Gastroesophageal sphincter (tissue), 4 donors: ENCODE measurements around the gene FMNL3. TPM values are rescaled to one million over a fixed set of nuclear protein-coding genes. Genes with fewer than 3 reads are reported as not detected.

Experiments
- ATAC-seq: fragments of 150-250 bp; one replicate; pipeline ENCODE4 v1.9.1; 2016; ENCODE audit warnings: mild to moderate bottlenecking, moderate library complexity
- H3K27ac ChIP-seq, 4 donors: fragments of 200-600 bp; sonication (generic) in 3 of 4; 1 replicate in 3 of 4; 2 replicates in 1 of 4; pipeline ENCODE4 v1.5.1; 2016 to 2019
- H3K27me3 ChIP-seq: fragments of 200-600 bp; sonication (generic); one replicate; pipeline ENCODE4 v1.5.1; 2019
- H3K36me3 ChIP-seq, 2 donors: fragments of 200-600 bp; sonication (generic); one replicate each; pipeline ENCODE4 v1.5.1; 2019; ENCODE audit warnings: control low read depth in 1 of 2
- H3K4me1 ChIP-seq, 3 donors: fragments of 200-600 bp; sonication (generic); 1 replicate in 2 of 3; 2 replicates in 1 of 3; pipeline ENCODE4 v1.5.1; 2016 to 2019; ENCODE audit warnings: control low read depth in 2 of 3
- H3K4me3 ChIP-seq, 2 donors: fragments of 200-600 bp; sonication (generic); one replicate each; pipeline ENCODE4 v1.5.1; 2019; ENCODE audit warnings: mild to moderate bottlenecking in 1 of 2, moderate library complexity in 1 of 2
- H3K9me3 ChIP-seq, 3 donors: fragments of 200-600 bp; sonication (generic); one replicate each; pipeline ENCODE4 v1.5.1; 2017 to 2019; ENCODE audit warnings: control low read depth in 2 of 3
- CTCF ChIP-seq, 4 experiments: fragments of 200-600 bp in 2 of 4; fragments of 450-650 bp in 2 of 4; sonication (generic) in 1 of 4; IDR thresholded peaks; one replicate each; pipeline ENCODE4 v1.5.1; 2017 to 2019; ENCODE audit warnings: antibody characterized with exemption in 4 of 4, mild to moderate bottlenecking in 2 of 4, moderate library complexity in 2 of 4
- EP300 ChIP-seq: sonication (generic); formaldehyde crosslinking; IDR thresholded peaks from one replicate; pipeline ENCODE4 v1.6.1; 2017; ENCODE audit warnings: antibody characterized with exemption, mild to moderate bottlenecking
- POLR2A ChIP-seq, 2 donors: fragments of 450-650 bp; IDR thresholded peaks; one replicate each; pipeline ENCODE4 v1.6.1; 2017; ENCODE audit warnings: antibody characterized with exemption in 2 of 2, mild to moderate bottlenecking in 2 of 2, moderate library complexity in 1 of 2
- POLR2AphosphoS5 ChIP-seq: sonication (generic); formaldehyde crosslinking; IDR thresholded peaks from one replicate; pipeline ENCODE4 v1.6.1; 2017; ENCODE audit warnings: antibody characterized with exemption
- WGBS, 2 donors: methylation state at CpG; one replicate each; pipeline ENCODE4 v1.1.5; 2018; ENCODE audit warnings: low coverage in 1 of 2; 5-methylcytosine and 5-hydroxymethylcytosine counted together
- total RNA-seq, 4 donors: library from RNA; depleted of rRNA; stranded (reverse); fragments of >200 nt; gene quantifications; one replicate each; pipeline ENCODE4 v1.1.0, GENCODE V29; 2016

FMNL3 gene
- total RNA-seq, 4 donors from 2014 or later = 10.4 to 15.4 (median 12.6) TPM

- Histone ChIP-seq H3K9me3 (no peaks in the 10 kb centered on the region), H3K4me3 (no peak overlapping the region), H3K27ac (no peak overlapping the region), H3K27me3 (no peaks in the 10 kb centered on the region), H3K36me3 (no peaks in the 10 kb centered on the region), H3K4me1 (peaks cover 0 to 12% (median 0%) of the 10 kb centered on the region in 3 donors)
- no peak for ATAC-seq
- TF ChIP-seq POLR2A (IDR thresholded peaks at IDR 0.05) = no peak
- 45 to 81% methylated on average over 3 of the region's 3 CpGs for WGBS, 2 donors
These were observed 23.5 kb downstream of the FMNL3 start for GRCh38 chr12:49683599-49684309.

- no peak for ATAC-seq
- H3K27ac ChIP-seq = no peak overlapping the region
- no peaks in the 10 kb centered on the region for H3K27me3 ChIP-seq
- no peak overlapping the region for H3K4me3 ChIP-seq
- no peak for TF ChIP-seq POLR2A (IDR thresholded peaks at IDR 0.05)
- TF ChIP-seq CTCF (IDR thresholded peaks at IDR 0.05) = no peak
- no peak for TF ChIP-seq EP300
- TF ChIP-seq POLR2AphosphoS5 = no peak
- H3K4me1 ChIP-seq = peaks cover 0 to 11% (median 0%) of the 10 kb centered on the region in 3 donors
- H3K9me3 ChIP-seq = no peaks in the 10 kb centered on the region
- no peaks in the 10 kb centered on the region for H3K36me3 ChIP-seq
- 100% methylated on average over 1 of the region's 1 CpG; no CpG with 5 or more reads in 1 of the 2 donors for WGBS, 2 donors
These were observed 27.1 kb downstream of the FMNL3 start for GRCh38 chr12:49680075-49680474.

- H3K36me3 ChIP-seq = no peaks in the 10 kb centered on the region
- TF ChIP-seq POLR2AphosphoS5 = no peak
- no peak for TF ChIP-seq EP300
- no peak for TF ChIP-seq CTCF (IDR thresholded peaks at IDR 0.05)
- TF ChIP-seq POLR2A (IDR thresholded peaks at IDR 0.05) = no peak
- H3K27me3 ChIP-seq = no peaks in the 10 kb centered on the region
- peaks cover 3 to 24% (median 11%) of the 10 kb centered on the region in 3 donors for H3K4me1 ChIP-seq
- H3K4me3 ChIP-seq = no peak overlapping the region
- 90 to 97% methylated on average over 3 of the region's 3 CpGs for WGBS, 2 donors
- ATAC-seq = no peak
- no peaks in the 10 kb centered on the region for H3K9me3 ChIP-seq
- H3K27ac ChIP-seq = no peak overlapping the region
These were observed 28.5 kb downstream of the FMNL3 start for GRCh38 chr12:49678711-49679110.

GRCh38 chr12:49675137-49675536 lies 32.1 kb downstream of the FMNL3 start:
- no peaks in the 10 kb centered on the region for H3K9me3 ChIP-seq
- H3K27me3 ChIP-seq = no peaks in the 10 kb centered on the region
- H3K27ac ChIP-seq = peak overlapping the region; percentile 80 to 94 (median 91)
- H3K36me3 ChIP-seq = no peaks in the 10 kb centered on the region
- TF ChIP-seq CTCF (IDR thresholded peaks at IDR 0.05) = no peak
- TF ChIP-seq POLR2AphosphoS5 = no peak
- TF ChIP-seq EP300 = no peak
- TF ChIP-seq POLR2A (IDR thresholded peaks at IDR 0.05) = no peak
- ATAC-seq = no peak
- H3K4me1 ChIP-seq = peaks cover 6 to 60% (median 36%) of the 10 kb centered on the region in 3 donors
- H3K4me3 ChIP-seq = no peak overlapping the region
- WGBS, 2 donors = 50 to 88% methylated on average over 1 to 3 of the region's 7 CpGs

GRCh38 chr12:49674318-49674981 lies 32.8 kb downstream of the FMNL3 start:
- Histone ChIP-seq H3K27ac (peak overlapping the region; percentile 80 to 94 (median 91)), H3K4me1 (peaks cover 6 to 62% (median 36%) of the 10 kb centered on the region in 3 donors), H3K36me3 (no peaks in the 10 kb centered on the region), H3K9me3 (no peaks in the 10 kb centered on the region), H3K27me3 (no peaks in the 10 kb centered on the region), H3K4me3 (no peak overlapping the region)
- ATAC-seq = no peak
- TF ChIP-seq POLR2A (IDR thresholded peaks at IDR 0.05) = no peak
- TF ChIP-seq CTCF (IDR thresholded peaks at IDR 0.05) = no peak
- no peak for TF ChIP-seq POLR2AphosphoS5
- TF ChIP-seq EP300 = no peak
- WGBS, 2 donors = 0 to 40% methylated on average over 1 to 3 of the region's 4 CpGs
